ENCODE measurements around the gene UVRAG. TPM values are rescaled to one million over a fixed set of nuclear protein-coding genes. Genes with fewer than 3 reads are reported as not detected.

The UVRAG gene
- total RNA-seq, 1 experiment from 2014 or later: 13.0 TPM

DNA sequence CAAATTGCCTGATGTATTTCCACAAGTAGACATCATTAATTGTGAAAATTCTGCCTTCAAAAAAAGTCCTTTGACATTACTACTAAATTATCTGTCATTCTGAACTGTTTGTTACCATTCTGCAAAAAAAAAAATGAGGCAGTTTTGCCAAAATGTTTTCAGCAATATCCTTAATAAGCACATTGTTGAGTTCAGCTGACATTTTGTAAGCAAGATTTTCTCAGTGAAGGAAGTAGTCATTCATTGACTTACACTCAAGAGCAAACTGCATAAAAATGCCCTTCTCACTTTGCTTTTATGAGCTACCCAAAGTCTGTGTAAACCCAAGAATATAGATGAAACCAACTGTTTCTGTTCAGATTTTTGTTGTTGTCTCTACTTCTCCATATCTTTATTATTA lies 125.9 kb downstream of the UVRAG start:
- no peaks in the 10 kb centered on the region for H3F3A ChIP-seq (ENCODE audit: low read length, unreplicated experiment)
- H3K4me3 ChIP-seq (ENCODE audit: low read length): no peak overlapping the region
- DNase-seq (no peak), ATAC-seq (no peak)
- intact Hi-C loops (cut with micrococcal nuclease): no loop called here
- H3K4me2 ChIP-seq (ENCODE audit: low read length): no peak overlapping the region
- no peak overlapping the region for H2AFZ ChIP-seq (ENCODE audit: low read length)
- no peaks in the 10 kb centered on the region for H3K79me2 ChIP-seq (ENCODE audit: low read length)
- BruUV-seq (replicated peaks): no TSS peak
- no peaks in the 10 kb centered on the region for H3K36me3 ChIP-seq (ENCODE audit: low read depth, low read length)
- no peak for TF ChIP-seq EZH2phosphoT487 (IDR thresholded peaks at IDR 0.05; ENCODE audit: borderline replicate concordance, low read length)
- TF ChIP-seq, protein P1, sequence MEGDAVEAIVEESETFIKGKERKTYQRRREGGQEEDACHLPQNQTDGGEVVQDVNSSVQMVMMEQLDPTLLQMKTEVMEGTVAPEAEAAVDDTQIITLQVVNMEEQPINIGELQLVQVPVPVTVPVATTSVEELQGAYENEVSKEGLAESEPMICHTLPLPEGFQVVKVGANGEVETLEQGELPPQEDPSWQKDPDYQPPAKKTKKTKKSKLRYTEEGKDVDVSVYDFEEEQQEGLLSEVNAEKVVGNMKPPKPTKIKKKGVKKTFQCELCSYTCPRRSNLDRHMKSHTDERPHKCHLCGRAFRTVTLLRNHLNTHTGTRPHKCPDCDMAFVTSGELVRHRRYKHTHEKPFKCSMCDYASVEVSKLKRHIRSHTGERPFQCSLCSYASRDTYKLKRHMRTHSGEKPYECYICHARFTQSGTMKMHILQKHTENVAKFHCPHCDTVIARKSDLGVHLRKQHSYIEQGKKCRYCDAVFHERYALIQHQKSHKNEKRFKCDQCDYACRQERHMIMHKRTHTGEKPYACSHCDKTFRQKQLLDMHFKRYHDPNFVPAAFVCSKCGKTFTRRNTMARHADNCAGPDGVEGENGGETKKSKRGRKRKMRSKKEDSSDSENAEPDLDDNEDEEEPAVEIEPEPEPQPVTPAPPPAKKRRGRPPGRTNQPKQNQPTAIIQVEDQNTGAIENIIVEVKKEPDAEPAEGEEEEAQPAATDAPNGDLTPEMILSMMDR (conservative IDR thresholded peaks at IDR 0.05; ENCODE audit: low read depth, low read length): no peak
- no peak for TF ChIP-seq EZH2 (IDR thresholded peaks at IDR 0.05; ENCODE audit: low read length, unreplicated experiment)
- peaks cover 2% of the 10 kb centered on the region; the same call in 1 of the 2 replicates for H3K4me1 ChIP-seq (ENCODE audit: insufficient read depth, low read length)
- POLR2A ChIA-PET (ENCODE audit: unreplicated experiment): no interaction called here
- no peaks in the 10 kb centered on the region for H3K9me2 ChIP-seq (replicated peaks; ENCODE audit: low read length)
- H3K9me3 ChIP-seq (ENCODE audit: low read length): no peaks in the 10 kb centered on the region
- H3K9ac ChIP-seq (ENCODE audit: low read length): no peak overlapping the region
- no peak overlapping the region for H3K27ac ChIP-seq (ENCODE audit: low read length)
- no peaks in the 10 kb centered on the region for H4K20me1 ChIP-seq (ENCODE audit: low read length)
- H3K27me3 ChIP-seq (ENCODE audit: low read length): no peaks in the 10 kb centered on the region
- CTCF ChIA-PET: no interaction called here

DNA sequence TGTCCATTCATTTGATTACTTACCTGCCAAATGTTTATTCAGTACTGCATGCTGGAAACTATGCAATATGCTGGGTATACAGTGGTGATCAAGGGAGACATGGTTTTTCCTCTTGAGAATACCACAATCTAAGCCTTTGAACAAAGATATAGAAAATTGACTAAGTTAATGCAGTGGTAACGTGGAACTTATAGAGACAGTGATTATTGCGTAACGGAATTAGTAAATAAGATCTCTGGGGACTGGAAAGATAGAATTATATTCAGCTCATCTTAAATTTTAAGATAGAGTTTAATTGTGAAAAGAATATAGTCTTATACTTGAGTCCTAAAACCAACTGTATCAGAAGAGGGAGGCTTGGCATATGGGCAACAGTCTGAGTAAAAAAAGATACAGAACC lies 129.5 kb downstream of the UVRAG start:
- TF ChIP-seq EZH2phosphoT487 (IDR thresholded peaks at IDR 0.05; ENCODE audit: borderline replicate concordance, low read length) (no peak), EZH2 (IDR thresholded peaks at IDR 0.05; ENCODE audit: low read length, unreplicated experiment) (no peak)
- TF ChIP-seq, protein P1 (conservative IDR thresholded peaks at IDR 0.05; ENCODE audit: low read depth, low read length): no peak
- intact Hi-C loops (cut with micrococcal nuclease): no loop called here
- peaks cover 17% of the 10 kb centered on the region for H3K4me1 ChIP-seq (ENCODE audit: insufficient read depth, low read length)
- ChIA-PET CTCF (no interaction called here), POLR2A (ENCODE audit: unreplicated experiment) (no interaction called here)
- ATAC-seq (no peak), DNase-seq (no peak)
- no peak overlapping the region for H3K4me3 ChIP-seq (ENCODE audit: low read length)
- H3K36me3 ChIP-seq (ENCODE audit: low read depth, low read length): no peaks in the 10 kb centered on the region
- no peaks in the 10 kb centered on the region for H3F3A ChIP-seq (ENCODE audit: low read length, unreplicated experiment)
- no peaks in the 10 kb centered on the region for H3K79me2 ChIP-seq (ENCODE audit: low read length)
- H3K9ac ChIP-seq (ENCODE audit: low read length): no peak overlapping the region
- H3K27ac ChIP-seq (ENCODE audit: low read length): no peak overlapping the region
- no TSS peak for BruUV-seq (replicated peaks)
- no peaks in the 10 kb centered on the region for H3K27me3 ChIP-seq (ENCODE audit: low read length)
- no peaks in the 10 kb centered on the region for H4K20me1 ChIP-seq (ENCODE audit: low read length)
- H3K4me2 ChIP-seq (ENCODE audit: low read length): no peak overlapping the region
- no peaks in the 10 kb centered on the region for H3K9me2 ChIP-seq (replicated peaks; ENCODE audit: low read length)
- H2AFZ ChIP-seq (ENCODE audit: low read length): no peak overlapping the region
- H3K9me3 ChIP-seq (ENCODE audit: low read length): no peaks in the 10 kb centered on the region

DNA sequence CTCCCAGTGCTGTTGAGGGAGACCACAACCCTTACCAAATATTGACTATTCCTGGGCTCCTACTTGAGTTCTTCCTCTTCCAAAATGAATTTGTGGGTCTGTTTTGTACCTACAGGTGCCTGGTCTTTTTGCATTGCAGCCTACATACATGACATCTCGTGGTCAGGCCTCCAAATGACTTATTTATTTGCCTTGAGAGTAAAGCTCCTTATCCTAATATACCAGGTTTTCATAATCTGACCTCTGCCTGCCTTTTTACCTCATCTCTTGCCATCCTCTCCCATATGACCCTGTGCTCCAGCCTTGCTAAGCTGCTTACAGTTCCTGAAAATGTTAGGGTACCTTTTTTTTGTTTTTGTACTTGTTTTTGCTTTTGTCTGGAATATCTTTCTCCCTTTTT lies 130.4 kb downstream of the UVRAG start:
- Histone ChIP-seq H3F3A (ENCODE audit: low read length, unreplicated experiment) (no peaks in the 10 kb centered on the region), H3K4me2 (ENCODE audit: low read length) (no peak overlapping the region), H3K9me2 (replicated peaks; ENCODE audit: low read length) (no peaks in the 10 kb centered on the region), H4K20me1 (ENCODE audit: low read length) (no peaks in the 10 kb centered on the region), H3K36me3 (ENCODE audit: low read depth, low read length) (no peaks in the 10 kb centered on the region), H3K4me1 (ENCODE audit: insufficient read depth, low read length) (peaks cover 17% of the 10 kb centered on the region), H3K79me2 (ENCODE audit: low read length) (no peaks in the 10 kb centered on the region), H3K27me3 (ENCODE audit: low read length) (no peaks in the 10 kb centered on the region), H3K9ac (ENCODE audit: low read length) (no peak overlapping the region), H3K4me3 (ENCODE audit: low read length) (no peak overlapping the region), H3K27ac (ENCODE audit: low read length) (no peak overlapping the region), H2AFZ (ENCODE audit: low read length) (no peak overlapping the region), H3K9me3 (ENCODE audit: low read length) (no peaks in the 10 kb centered on the region)
- DNase-seq (no peak), ATAC-seq (no peak)
- intact Hi-C loops (cut with micrococcal nuclease): no loop called here
- POLR2A ChIA-PET (ENCODE audit: unreplicated experiment): no interaction called here
- CTCF ChIA-PET: no interaction called here
- BruUV-seq (replicated peaks): no TSS peak
- TF ChIP-seq EZH2 (IDR thresholded peaks at IDR 0.05; ENCODE audit: low read length, unreplicated experiment): no peak

Measured in PC-3 (cell line).